ENCODE measurements around the gene SLC22A4. TPM values are rescaled to one million over a fixed set of nuclear protein-coding genes. Genes with fewer than 3 reads are reported as not detected.

Gene SLC22A4
- total RNA-seq, 1 experiment from 2014 or later: 1.5 TPM

DNA sequence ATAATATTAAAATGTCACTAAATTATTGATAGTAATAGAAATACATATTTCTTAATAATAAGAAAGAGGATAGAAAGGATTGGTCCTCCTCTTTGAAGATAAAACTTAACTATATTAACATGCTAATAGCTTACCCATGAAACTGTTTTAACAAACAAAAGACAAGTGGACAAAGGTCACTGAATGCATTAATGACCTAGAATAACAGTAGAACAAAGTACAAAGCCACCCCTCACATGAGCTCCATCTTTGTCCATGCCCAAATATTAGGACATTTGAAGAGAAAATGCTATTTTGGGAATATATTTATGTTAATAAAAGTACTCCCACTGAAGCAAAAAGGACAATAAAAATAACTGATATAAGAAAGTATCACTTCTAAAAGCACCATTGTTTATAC is 41.2 kb downstream of the SLC22A4 start:
- CTCF ChIA-PET: no interaction called here
- DNase-seq (ENCODE audit: low read depth, low spot score) (no peak), ATAC-seq (no peak)
- Histone ChIP-seq H3K27ac (ENCODE audit: low read length) (no peak overlapping the region), H3K36me3 (ENCODE audit: control insufficient read depth, insufficient read depth, low read length) (no peaks in the 10 kb centered on the region), H3K4me1 (ENCODE audit: control insufficient read depth, insufficient read depth, low read length) (no peaks in the 10 kb centered on the region), H3K27me3 (ENCODE audit: control insufficient read depth, insufficient read depth, low read length) (no peaks in the 10 kb centered on the region), H3K4me3 (ENCODE audit: low read depth in 2 of 2, low read length in 2 of 2) (no peak overlapping the region), H3K9me3 (ENCODE audit: control insufficient read depth, insufficient read depth, low read depth, low read length) (no peaks in the 10 kb centered on the region)
- in situ Hi-C loops (cut with HindIII; ENCODE audit: low pct_unique_long_range_greater_than_20kb, low sequenced_read_pairs): no loop called here
- TF ChIP-seq POLR2AphosphoS5 (IDR thresholded peaks at IDR 0.05; ENCODE audit: low read depth, low read length): no peak
- TF ChIP-seq SIN3A (IDR thresholded peaks at IDR 0.05; ENCODE audit: borderline replicate concordance, insufficient read depth, low read depth, low read length): no peak
- TF ChIP-seq TCF7L2 (IDR thresholded peaks at IDR 0.05; ENCODE audit: low read depth, low read length): no peak
- TF ChIP-seq, protein P1, sequence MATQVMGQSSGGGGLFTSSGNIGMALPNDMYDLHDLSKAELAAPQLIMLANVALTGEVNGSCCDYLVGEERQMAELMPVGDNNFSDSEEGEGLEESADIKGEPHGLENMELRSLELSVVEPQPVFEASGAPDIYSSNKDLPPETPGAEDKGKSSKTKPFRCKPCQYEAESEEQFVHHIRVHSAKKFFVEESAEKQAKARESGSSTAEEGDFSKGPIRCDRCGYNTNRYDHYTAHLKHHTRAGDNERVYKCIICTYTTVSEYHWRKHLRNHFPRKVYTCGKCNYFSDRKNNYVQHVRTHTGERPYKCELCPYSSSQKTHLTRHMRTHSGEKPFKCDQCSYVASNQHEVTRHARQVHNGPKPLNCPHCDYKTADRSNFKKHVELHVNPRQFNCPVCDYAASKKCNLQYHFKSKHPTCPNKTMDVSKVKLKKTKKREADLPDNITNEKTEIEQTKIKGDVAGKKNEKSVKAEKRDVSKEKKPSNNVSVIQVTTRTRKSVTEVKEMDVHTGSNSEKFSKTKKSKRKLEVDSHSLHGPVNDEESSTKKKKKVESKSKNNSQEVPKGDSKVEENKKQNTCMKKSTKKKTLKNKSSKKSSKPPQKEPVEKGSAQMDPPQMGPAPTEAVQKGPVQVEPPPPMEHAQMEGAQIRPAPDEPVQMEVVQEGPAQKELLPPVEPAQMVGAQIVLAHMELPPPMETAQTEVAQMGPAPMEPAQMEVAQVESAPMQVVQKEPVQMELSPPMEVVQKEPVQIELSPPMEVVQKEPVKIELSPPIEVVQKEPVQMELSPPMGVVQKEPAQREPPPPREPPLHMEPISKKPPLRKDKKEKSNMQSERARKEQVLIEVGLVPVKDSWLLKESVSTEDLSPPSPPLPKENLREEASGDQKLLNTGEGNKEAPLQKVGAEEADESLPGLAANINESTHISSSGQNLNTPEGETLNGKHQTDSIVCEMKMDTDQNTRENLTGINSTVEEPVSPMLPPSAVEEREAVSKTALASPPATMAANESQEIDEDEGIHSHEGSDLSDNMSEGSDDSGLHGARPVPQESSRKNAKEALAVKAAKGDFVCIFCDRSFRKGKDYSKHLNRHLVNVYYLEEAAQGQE (IDR thresholded peaks at IDR 0.05; ENCODE audit: insufficient read depth in 1 of 2, low read depth in 2 of 2, low read length in 1 of 2): no peak
- TF ChIP-seq, protein P2, sequence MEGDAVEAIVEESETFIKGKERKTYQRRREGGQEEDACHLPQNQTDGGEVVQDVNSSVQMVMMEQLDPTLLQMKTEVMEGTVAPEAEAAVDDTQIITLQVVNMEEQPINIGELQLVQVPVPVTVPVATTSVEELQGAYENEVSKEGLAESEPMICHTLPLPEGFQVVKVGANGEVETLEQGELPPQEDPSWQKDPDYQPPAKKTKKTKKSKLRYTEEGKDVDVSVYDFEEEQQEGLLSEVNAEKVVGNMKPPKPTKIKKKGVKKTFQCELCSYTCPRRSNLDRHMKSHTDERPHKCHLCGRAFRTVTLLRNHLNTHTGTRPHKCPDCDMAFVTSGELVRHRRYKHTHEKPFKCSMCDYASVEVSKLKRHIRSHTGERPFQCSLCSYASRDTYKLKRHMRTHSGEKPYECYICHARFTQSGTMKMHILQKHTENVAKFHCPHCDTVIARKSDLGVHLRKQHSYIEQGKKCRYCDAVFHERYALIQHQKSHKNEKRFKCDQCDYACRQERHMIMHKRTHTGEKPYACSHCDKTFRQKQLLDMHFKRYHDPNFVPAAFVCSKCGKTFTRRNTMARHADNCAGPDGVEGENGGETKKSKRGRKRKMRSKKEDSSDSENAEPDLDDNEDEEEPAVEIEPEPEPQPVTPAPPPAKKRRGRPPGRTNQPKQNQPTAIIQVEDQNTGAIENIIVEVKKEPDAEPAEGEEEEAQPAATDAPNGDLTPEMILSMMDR (IDR thresholded peaks at IDR 0.05): no peak
- POLR2A ChIA-PET: no interaction called here
- BruUV-seq (replicated peaks): no TSS peak
- intact Hi-C loops (cut with micrococcal nuclease; ENCODE audit: unreplicated experiment): no loop called here

DNA sequence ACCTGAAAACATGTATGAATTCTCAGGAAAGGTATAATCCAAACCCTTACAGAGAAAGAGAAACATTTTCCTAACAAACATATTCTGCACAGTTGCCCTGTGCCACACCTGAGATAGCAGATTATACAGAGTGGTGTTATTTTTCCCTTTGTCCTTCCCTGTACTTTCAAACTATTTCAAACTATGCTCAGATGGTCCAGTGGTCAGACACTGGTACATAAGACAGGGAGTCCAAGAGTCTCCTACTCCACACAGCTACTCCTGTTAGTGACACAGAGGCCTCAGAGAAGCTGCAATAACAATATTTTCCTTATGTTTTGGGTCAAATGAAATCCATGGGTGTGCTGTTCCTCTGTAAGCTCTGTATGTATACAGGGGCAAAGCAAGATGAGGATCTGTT is 45.3 kb downstream of the SLC22A4 start:
- no peak for TF ChIP-seq SIN3A (IDR thresholded peaks at IDR 0.05; ENCODE audit: borderline replicate concordance, insufficient read depth, low read depth, low read length)
- no peak for TF ChIP-seq TCF7L2 (IDR thresholded peaks at IDR 0.05; ENCODE audit: low read depth, low read length)
- TF ChIP-seq, protein P1 (IDR thresholded peaks at IDR 0.05; ENCODE audit: insufficient read depth in 1 of 2, low read depth in 2 of 2, low read length in 1 of 2): no peak
- TF ChIP-seq, protein P2 (IDR thresholded peaks at IDR 0.05): no peak
- TF ChIP-seq POLR2AphosphoS5 (IDR thresholded peaks at IDR 0.05; ENCODE audit: low read depth, low read length): no peak
- intact Hi-C loops (cut with micrococcal nuclease; ENCODE audit: unreplicated experiment) (no loop called here), in situ Hi-C loops (cut with HindIII; ENCODE audit: low pct_unique_long_range_greater_than_20kb, low sequenced_read_pairs) (no loop called here)
- Histone ChIP-seq H3K27ac (ENCODE audit: low read length) (no peak overlapping the region), H3K9me3 (ENCODE audit: control insufficient read depth, insufficient read depth, low read depth, low read length) (no peaks in the 10 kb centered on the region), H3K4me1 (ENCODE audit: control insufficient read depth, insufficient read depth, low read length) (no peaks in the 10 kb centered on the region), H3K36me3 (ENCODE audit: control insufficient read depth, insufficient read depth, low read length) (no peaks in the 10 kb centered on the region), H3K4me3 (ENCODE audit: low read depth in 2 of 2, low read length in 2 of 2) (no peak overlapping the region), H3K27me3 (ENCODE audit: control insufficient read depth, insufficient read depth, low read length) (no peaks in the 10 kb centered on the region)
- no peak for ATAC-seq
- no TSS peak for BruUV-seq (replicated peaks)
- DNase-seq (ENCODE audit: low read depth, low spot score): no peak
- CTCF ChIA-PET: interaction anchor here (0.7 kb wide), 1 partner anchor 266 kb away, joined by 7 read pairs; the partner anchor contains the start of gene CSF2
- POLR2A ChIA-PET: no interaction called here

Data from Panc1 (cell line).